KOPT-K1 (cell line): ENCODE data around the gene LIMS1.
A peak's percentile ranks its signal among the peaks of the same experiment; 100 is the strongest.
"Not testable (repeated sequence)": the region's sequence is repeated elsewhere in the genome, so short reads cannot be mapped to it uniquely, and the experiment has no call there.

Experiments used
- H3K27ac ChIP-seq: fragments of 200-600 bp; sonication (generic); 2 replicates; pipeline ENCODE4 v1.5.1; 2016; ENCODE audit warnings: antibody characterized with exemption, mild to moderate bottlenecking, low read depth, low read length; ENCODE audit not compliant: poor library complexity, severe bottlenecking
- H3K36me3 ChIP-seq: fragments of 200-600 bp; sonication (generic); 2 replicates; pipeline ENCODE4 v1.5.1; 2017; ENCODE audit warnings: antibody characterized with exemption, mild to moderate bottlenecking, low read length, moderate library complexity; ENCODE audit not compliant: insufficient read depth
- H3K9me3 ChIP-seq: fragments of 200-600 bp; sonication (generic); 2 replicates; pipeline ENCODE4 v1.5.1; 2017; ENCODE audit warnings: antibody characterized with exemption, low read length, mild to moderate bottlenecking; ENCODE audit not compliant: insufficient read depth, poor library complexity, severe bottlenecking

The LIMS1 gene

GRCh38 chr2:108662207-108662612, 127.9 kb downstream of the LIMS1 start:
- H3K36me3 ChIP-seq, H3K9me3 ChIP-seq, H3K27ac ChIP-seq: not testable (repeated sequence)

- not testable (repeated sequence) for H3K36me3 ChIP-seq, H3K27ac ChIP-seq, H3K9me3 ChIP-seq
Observed at GRCh38 chr2:108663346-108663745, 129.1 kb downstream of the LIMS1 start.

GRCh38 chr2:108664089-108664488, 129.8 kb downstream of the LIMS1 start:
- H3K9me3 ChIP-seq, H3K36me3 ChIP-seq, H3K27ac ChIP-seq: not testable (repeated sequence)

DNA sequence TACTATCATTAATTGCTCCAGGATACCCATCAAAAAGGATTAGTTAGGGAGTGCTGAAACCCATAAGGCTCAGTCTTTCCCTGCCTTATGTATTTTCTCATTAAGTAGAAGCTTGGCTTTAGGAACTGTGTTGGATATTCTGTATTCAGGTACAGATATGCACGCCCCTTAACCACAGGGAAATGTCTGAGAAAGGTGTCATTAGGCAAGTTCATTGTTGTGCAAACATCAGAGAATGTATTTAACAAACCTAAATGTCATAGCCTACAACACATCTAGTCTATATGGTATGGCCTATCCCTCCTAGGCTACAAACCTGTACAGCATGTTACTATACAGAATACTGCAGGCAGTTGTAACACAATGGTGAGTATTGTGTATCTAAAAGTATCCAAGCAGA, 130.7 kb downstream of the LIMS1 start:
- not testable (repeated sequence) for H3K9me3 ChIP-seq, H3K27ac ChIP-seq, H3K36me3 ChIP-seq

GRCh38 chr2:108665975-108666374, 131.7 kb downstream of the LIMS1 start:
- not testable (repeated sequence) for H3K27ac ChIP-seq, H3K9me3 ChIP-seq, H3K36me3 ChIP-seq

DNA sequence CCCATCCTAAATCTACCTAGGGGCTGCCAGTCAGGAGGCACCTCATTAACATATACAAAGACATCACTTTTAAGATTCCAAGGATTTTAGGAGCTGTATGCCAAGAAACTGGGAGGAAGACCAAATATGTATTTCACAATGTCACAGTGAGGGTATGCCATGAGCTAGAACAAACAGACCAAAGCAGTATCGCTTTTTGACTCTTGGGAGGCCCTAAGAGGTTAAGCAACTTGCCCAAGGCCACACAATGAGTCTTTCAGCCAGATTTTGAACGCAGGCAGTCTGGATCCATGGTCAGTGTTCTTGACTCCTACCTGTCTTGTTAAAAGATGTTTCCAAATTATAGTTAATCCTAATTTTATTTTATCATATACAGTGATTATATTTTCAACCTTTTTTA, 132.9 kb downstream of the LIMS1 start:
- H3K9me3 ChIP-seq, H3K27ac ChIP-seq, H3K36me3 ChIP-seq: not testable (repeated sequence)

DNA sequence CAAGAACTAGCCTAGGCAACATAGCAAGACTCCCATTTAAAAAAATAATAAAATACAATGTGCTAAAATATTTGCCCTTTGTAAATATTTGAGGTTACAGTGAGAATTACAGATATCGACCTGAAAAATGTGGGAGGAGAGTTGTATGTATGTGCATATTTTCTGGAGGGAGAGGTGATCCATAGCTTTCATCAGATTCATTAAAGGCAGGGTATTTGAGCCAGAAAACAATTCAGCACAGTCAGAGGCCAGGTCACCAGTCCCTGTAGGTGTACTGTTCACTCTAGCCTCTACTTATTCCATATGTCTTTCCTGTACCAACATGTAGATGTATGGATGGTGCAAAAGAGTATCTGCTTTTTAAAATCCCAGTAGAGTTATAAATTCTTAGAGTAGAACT, 136.0 kb downstream of the LIMS1 start:
- H3K36me3 ChIP-seq, H3K9me3 ChIP-seq, H3K27ac ChIP-seq: not testable (repeated sequence)

GRCh38 chr2:108672200-108672805, 138.0 kb downstream of the LIMS1 start:
- not testable (repeated sequence) for H3K9me3 ChIP-seq
- peaks cover 11% of the 10 kb centered on the region for H3K36me3 ChIP-seq

GRCh38 chr2:108676522-108676921, 142.3 kb downstream of the LIMS1 start:
- H3K27ac ChIP-seq, H3K9me3 ChIP-seq: not testable (repeated sequence)
- H3K36me3 ChIP-seq: peaks cover 11% of the 10 kb centered on the region

More at GRCh38 chr2:108672200-108672805, 138.0 kb downstream of the LIMS1 start:
- H3K27ac ChIP-seq: not testable (repeated sequence)

- peaks cover 11% of the 10 kb centered on the region for H3K36me3 ChIP-seq
- H3K9me3 ChIP-seq, H3K27ac ChIP-seq: not testable (repeated sequence)
Observed at GRCh38 chr2:108677239-108677744, 143.0 kb downstream of the LIMS1 start.

DNA sequence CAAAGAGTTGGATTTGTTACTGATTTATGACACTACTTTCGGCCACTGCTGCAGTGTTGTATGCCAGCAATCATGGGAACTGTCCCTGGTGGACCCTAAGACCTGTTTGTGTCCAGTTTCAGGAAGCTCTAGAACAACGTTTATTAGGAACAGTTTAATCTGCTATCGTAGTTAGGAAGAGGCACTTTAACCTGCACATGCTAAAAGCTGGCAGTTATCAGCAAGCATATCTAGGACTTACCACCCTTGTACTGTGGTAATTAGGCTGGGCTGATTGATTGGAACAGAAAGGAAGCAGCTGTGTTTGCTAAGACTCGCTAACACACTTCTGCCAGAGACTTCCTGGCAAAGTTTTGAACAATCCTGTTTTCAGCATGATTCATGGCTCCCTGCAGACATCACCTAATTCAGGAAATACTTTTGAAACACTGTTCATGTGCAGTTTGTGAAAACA, 144.0 kb downstream of the LIMS1 start:
- not testable (repeated sequence) for H3K9me3 ChIP-seq, H3K36me3 ChIP-seq
- H3K27ac ChIP-seq: peak overlapping the region; percentile 46

- H3K36me3 ChIP-seq, H3K9me3 ChIP-seq, H3K27ac ChIP-seq: not testable (repeated sequence)
Observed at GRCh38 chr2:108680805-108681204, 146.5 kb downstream of the LIMS1 start.

DNA sequence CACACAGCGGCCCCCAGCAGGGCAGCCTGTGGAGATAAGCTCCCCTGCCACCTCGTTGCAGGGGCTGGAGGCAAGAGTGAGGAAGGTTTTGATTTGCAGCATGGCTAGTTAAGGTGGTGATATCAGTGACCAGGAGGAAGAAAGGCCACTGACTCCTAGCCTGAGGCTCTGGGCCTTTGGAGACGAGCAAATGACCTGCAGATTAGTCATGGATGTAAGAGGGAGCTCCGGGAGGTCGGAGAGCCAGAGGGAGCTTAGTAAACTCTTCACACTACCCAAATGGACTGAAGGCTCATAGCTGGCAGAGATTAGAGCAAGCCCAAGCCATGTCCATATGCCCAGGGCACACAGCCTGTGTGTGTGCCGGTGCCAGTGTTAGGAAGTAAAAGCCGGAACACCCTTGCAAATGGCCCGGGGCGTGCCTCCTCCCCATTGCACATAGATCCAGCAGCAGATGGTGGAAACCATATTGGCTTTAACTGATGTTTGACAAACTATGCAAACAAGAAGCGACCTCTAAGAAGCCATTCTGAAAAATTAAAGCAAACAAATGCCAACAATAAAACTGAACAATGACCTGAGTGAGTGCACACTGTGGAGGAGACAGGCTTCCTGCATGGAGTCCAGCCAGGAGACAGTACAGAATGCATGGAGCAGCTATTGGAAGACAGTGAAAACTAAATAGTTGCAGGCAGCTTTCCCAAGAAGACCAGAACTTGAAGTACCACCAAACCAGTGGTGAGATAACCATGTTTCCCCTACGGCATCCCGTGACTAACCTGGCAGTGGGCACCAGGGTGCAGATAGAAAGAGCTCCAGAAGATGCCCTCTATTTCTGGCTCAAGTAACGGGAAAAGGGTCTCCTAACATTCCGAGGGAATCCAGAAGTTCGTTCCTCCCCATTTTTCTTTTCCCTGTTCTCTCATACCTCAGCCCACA, 154.8 kb downstream of the LIMS1 start:
- H3K27ac ChIP-seq, H3K9me3 ChIP-seq, H3K36me3 ChIP-seq: not testable (repeated sequence)

DNA sequence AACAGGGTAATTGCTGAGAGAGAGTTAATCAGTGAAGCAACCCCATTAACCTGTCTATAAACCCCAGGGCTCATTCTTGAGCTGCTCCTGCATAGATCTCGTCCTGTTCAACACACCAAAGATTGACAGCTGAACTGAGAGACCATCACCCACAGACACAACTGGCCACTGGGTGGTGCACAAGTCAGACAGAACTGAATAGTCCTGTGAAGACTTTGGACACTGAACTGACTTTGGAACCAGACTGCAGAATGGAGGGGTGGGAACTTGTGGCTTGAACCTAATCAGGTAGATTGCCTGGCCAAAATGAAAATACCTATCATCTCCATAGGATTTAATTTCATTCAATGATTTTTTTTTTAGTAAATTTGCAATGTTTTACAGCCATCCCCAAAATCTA, 155.7 kb downstream of the LIMS1 start:
- not testable (repeated sequence) for H3K27ac ChIP-seq, H3K36me3 ChIP-seq, H3K9me3 ChIP-seq

- Histone ChIP-seq H3K27ac (no peak overlapping the region), H3K36me3 (no peaks in the 10 kb centered on the region), H3K9me3 (no peaks in the 10 kb centered on the region)
Observed at GRCh38 chr2:108691447-108691846, 157.2 kb downstream of the LIMS1 start.

DNA sequence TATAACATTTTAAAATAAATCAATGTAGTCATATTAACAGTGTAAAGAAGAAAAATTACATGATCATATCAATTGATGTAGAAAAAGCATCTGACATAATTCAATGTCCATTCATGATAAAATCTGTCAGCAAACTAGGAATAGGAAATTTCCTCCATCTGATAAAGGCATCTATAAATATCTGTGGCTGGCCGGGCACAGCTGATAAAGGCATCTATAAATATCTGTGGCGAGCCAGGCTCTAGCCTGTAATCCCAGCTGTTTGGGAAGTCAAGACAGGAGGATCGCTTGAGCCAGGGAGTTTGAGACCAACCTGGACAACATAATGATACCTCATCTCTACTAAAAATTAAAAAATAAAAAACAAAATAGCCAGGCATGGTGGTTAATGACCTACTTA, 166.9 kb downstream of the LIMS1 start:
- H3K27ac ChIP-seq: no peak overlapping the region
- H3K36me3 ChIP-seq: no peaks in the 10 kb centered on the region
- H3K9me3 ChIP-seq: no peaks in the 10 kb centered on the region
